Endothelial cell (in vitro differentiated cells): ENCODE data around the gene MYMK. TPM values are rescaled to one million over a fixed set of nuclear protein-coding genes. Genes with fewer than 3 reads are reported as not detected.

Source experiments
- DNase-seq: peaks from one replicate; pipeline ENCODE4 v3.0.0; 2021; ENCODE audit warnings: low spot score
- H3K27ac Mint-ChIP-seq: one replicate; pipeline ENCODE4 v1.8.0; 2021; ENCODE audit warnings: mixed read lengths, inconsistent platforms; ENCODE audit not compliant: unreplicated experiment
- H3K27me3 Mint-ChIP-seq: one replicate; pipeline ENCODE4 v1.8.0; 2021; ENCODE audit warnings: mild to moderate bottlenecking, moderate library complexity, mixed read lengths, inconsistent platforms; ENCODE audit not compliant: unreplicated experiment
- H3K36me3 Mint-ChIP-seq: one replicate; pipeline ENCODE4 v1.8.0; 2021; ENCODE audit warnings: mild to moderate bottlenecking, low read depth, mixed read lengths, inconsistent platforms; ENCODE audit not compliant: unreplicated experiment
- H3K4me1 Mint-ChIP-seq: one replicate; pipeline ENCODE4 v1.8.0; 2021; ENCODE audit warnings: mild to moderate bottlenecking, mixed read lengths, inconsistent platforms; ENCODE audit not compliant: unreplicated experiment
- H3K4me3 Mint-ChIP-seq: one replicate; pipeline ENCODE4 v1.8.0; 2021; ENCODE audit warnings: mild to moderate bottlenecking, mixed read lengths, inconsistent platforms; ENCODE audit not compliant: unreplicated experiment
- H3K9me3 Mint-ChIP-seq: one replicate; pipeline ENCODE4 v1.8.0; 2021; ENCODE audit warnings: mixed read lengths, inconsistent platforms; ENCODE audit not compliant: unreplicated experiment
- CTCF ChIP-seq: fragments of 200-600 bp; sonication (generic); IDR thresholded peaks from one replicate; pipeline ENCODE4 v1.5.0; 2021; ENCODE audit warnings: antibody characterized with exemption; ENCODE audit not compliant: unreplicated experiment
- total RNA-seq: library from RNA; stranded (reverse); fragmentation: NEBNext Ultra II Directional; extraction: Animal tissue kit (Norgen Biotek cat#: 25700); gene quantifications from one replicate; pipeline ENCODE4 v1.2.1, GENCODE V29; 2021; ENCODE audit not compliant: unreplicated experiment

The MYMK gene
- total RNA-seq, 1 donor from 2014 or later: not detected

GRCh38 chr9:133478851-133479711 lies 45.7 kb downstream of the MYMK start, which contains the start of gene SLC2A6:
Gene SLC2A6 (minus strand): TSS chr9:133479099. CDS start chr9:133479059, 40 bp downstream.
- Mint-ChIP-seq H3K4me3 (peak within 1 kb of the TSS; percentile 79), H3K9me3 (no peaks in the 10 kb centered on the region), H3K27ac (no peak within 1 kb of the TSS), H3K4me1 (no peaks in the 10 kb centered on the region), H3K36me3 (peaks cover 2% of the 10 kb centered on the region), H3K27me3 (peaks cover 5% of the 10 kb centered on the region)
- DNase-seq: peak; percentile 87
- no peak for TF ChIP-seq CTCF

- H3K9me3 Mint-ChIP-seq: no peaks in the 10 kb centered on the region
- peak; percentile 36 for DNase-seq
- H3K27me3 Mint-ChIP-seq: peaks cover 5% of the 10 kb centered on the region
- H3K27ac Mint-ChIP-seq: no peak overlapping the region
- peaks cover 3% of the 10 kb centered on the region for H3K36me3 Mint-ChIP-seq
- H3K4me1 Mint-ChIP-seq: no peaks in the 10 kb centered on the region
- no peak for TF ChIP-seq CTCF
- H3K4me3 Mint-ChIP-seq: peak overlapping the region; percentile 79
Measured at GRCh38 chr9:133477992-133478850, 46.5 kb downstream of the MYMK start.

GRCh38 chr9:133477461-133477860 lies 47.3 kb downstream of the MYMK start:
- Mint-ChIP-seq H3K27ac (no peak overlapping the region), H3K9me3 (no peaks in the 10 kb centered on the region)
- TF ChIP-seq CTCF: no peak

GRCh38 chr9:133476941-133477340 lies 47.8 kb downstream of the MYMK start:
- H3K4me3 Mint-ChIP-seq: no peak overlapping the region
- no peak for TF ChIP-seq CTCF
- no peaks in the 10 kb centered on the region for H3K4me1 Mint-ChIP-seq
- no peak overlapping the region for H3K27ac Mint-ChIP-seq
- DNase-seq: no peak
- peaks cover 3% of the 10 kb centered on the region for H3K27me3 Mint-ChIP-seq
- peaks cover 3% of the 10 kb centered on the region for H3K36me3 Mint-ChIP-seq
- H3K9me3 Mint-ChIP-seq: no peaks in the 10 kb centered on the region

More at GRCh38 chr9:133477461-133477860, 47.3 kb downstream of the MYMK start:
- Mint-ChIP-seq H3K27me3 (peaks cover 5% of the 10 kb centered on the region), H3K4me3 (peak overlapping the region; percentile 76), H3K4me1 (no peaks in the 10 kb centered on the region), H3K36me3 (peaks cover 3% of the 10 kb centered on the region)
- DNase-seq: no peak
